Cardiac muscle cell (in vitro differentiated cells and primary cell): Measurements from ENCODE around the gene CAMK1G. TPM values are rescaled to one million over a fixed set of nuclear protein-coding genes. Genes with fewer than 3 reads are reported as not detected.

Experiments
- DNase-seq, 2 donors: peaks; one replicate each; pipeline versions ENCODE4 v3.0.0 to v3.0.0-alpha.2; 2010 to 2017; ENCODE audit warnings: low read depth in 1 of 2, low spot score in 1 of 2
- H3K27ac ChIP-seq: fragments of 200-600 bp; sonication (generic); 2 replicates; pipeline ENCODE4 v1.5.1; 2016
- H3K27me3 ChIP-seq: fragments of 200-600 bp; sonication (generic); 2 replicates; pipeline ENCODE4 v1.6.0; 2016; ENCODE audit warnings: control low read depth
- H3K36me3 ChIP-seq: fragments of 200-600 bp; sonication (generic); 2 replicates; pipeline ENCODE4 v1.5.1; 2016; ENCODE audit warnings: control low read depth
- H3K4me1 ChIP-seq: fragments of 200-600 bp; sonication (generic); 2 replicates; pipeline ENCODE4 v1.8.1; 2017; ENCODE audit warnings: low read depth, mild to moderate bottlenecking, mixed run types
- H3K4me3 ChIP-seq: fragments of 200-600 bp; sonication (generic); 2 replicates; pipeline ENCODE4 v1.5.1; 2016; ENCODE audit warnings: mild to moderate bottlenecking
- H3K9me3 ChIP-seq: fragments of 200-600 bp; sonication (generic); 2 replicates; pipeline ENCODE4 v1.5.1; 2017; ENCODE audit warnings: low read depth, mild to moderate bottlenecking, control low read depth
- polyA plus RNA-seq: library from polyadenylated mRNA; unstranded; fragments of >200 nt; fragmentation: Nextera tagmentation; extraction: Ambion mirVana; gene quantifications from 2 replicates; pipeline ENCODE4 v1.2.1, GENCODE V29; 2016
- total RNA-seq: library from RNA; depleted of rRNA; stranded (reverse); fragments of >200 nt; gene quantifications from 2 replicates; pipeline ENCODE4 v1.2.3, GENCODE V29; 2016
- TF ChIP-seq, protein P1 (sequence below): IDR thresholded peaks from 2 replicates; pipeline ENCODE4 v1.5.1; 2012; ENCODE audit warnings: low read depth, mild to moderate bottlenecking, low read length

The CAMK1G gene
- total and polyA plus RNA-seq, 2 experiments from 2014 or later = 5.0 to 8.5 TPM

DNA sequence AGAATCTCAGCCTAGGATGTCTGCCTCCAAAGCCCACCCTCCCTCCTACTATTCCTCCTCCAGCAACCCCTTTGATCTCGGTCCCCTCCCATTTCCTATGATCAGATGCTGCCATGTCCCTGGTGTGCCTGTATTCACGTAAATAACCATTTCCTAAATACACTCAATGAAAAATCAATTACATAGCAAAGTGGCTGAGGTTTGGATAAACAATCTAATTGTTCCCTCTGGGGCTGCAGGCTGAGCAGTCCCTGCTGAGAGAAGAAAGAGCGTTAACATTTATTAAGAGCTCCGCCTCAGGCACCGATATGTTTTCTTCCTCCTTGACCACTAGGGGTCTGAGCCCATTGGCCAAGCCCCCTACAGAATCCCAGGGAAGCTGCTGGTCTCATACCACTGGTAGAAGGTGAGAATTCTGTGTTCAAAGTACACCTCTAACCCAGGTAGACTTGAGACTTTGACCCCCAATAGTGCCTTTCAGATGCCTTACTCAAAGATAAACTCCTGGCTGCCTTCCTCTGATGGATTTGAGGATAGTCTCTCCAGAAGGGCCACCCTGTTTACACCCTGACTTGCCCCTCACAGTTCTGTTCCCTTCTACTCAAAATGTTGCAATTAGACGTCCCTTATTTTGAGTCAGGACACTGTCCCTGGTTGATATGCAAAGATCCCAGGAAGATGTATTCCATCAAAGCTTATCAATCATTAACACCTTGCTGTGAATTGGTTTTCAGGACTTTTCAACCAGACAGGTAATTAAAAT is 33.9 kb upstream of the CAMK1G start:
- Histone ChIP-seq H3K9me3 (no peaks in the 10 kb centered on the region), H3K4me1 (no peaks in the 10 kb centered on the region), H3K36me3 (no peaks in the 10 kb centered on the region), H3K4me3 (no peak overlapping the region), H3K27ac (no peak overlapping the region), H3K27me3 (no peaks in the 10 kb centered on the region)
- TF ChIP-seq, protein P1, sequence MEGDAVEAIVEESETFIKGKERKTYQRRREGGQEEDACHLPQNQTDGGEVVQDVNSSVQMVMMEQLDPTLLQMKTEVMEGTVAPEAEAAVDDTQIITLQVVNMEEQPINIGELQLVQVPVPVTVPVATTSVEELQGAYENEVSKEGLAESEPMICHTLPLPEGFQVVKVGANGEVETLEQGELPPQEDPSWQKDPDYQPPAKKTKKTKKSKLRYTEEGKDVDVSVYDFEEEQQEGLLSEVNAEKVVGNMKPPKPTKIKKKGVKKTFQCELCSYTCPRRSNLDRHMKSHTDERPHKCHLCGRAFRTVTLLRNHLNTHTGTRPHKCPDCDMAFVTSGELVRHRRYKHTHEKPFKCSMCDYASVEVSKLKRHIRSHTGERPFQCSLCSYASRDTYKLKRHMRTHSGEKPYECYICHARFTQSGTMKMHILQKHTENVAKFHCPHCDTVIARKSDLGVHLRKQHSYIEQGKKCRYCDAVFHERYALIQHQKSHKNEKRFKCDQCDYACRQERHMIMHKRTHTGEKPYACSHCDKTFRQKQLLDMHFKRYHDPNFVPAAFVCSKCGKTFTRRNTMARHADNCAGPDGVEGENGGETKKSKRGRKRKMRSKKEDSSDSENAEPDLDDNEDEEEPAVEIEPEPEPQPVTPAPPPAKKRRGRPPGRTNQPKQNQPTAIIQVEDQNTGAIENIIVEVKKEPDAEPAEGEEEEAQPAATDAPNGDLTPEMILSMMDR = peak; percentile 13
- no peak for DNase-seq

- no peak for DNase-seq
- TF ChIP-seq, protein P1 = no peak
- Histone ChIP-seq H3K4me3 (no peak overlapping the region), H3K9me3 (no peaks in the 10 kb centered on the region), H3K27me3 (no peaks in the 10 kb centered on the region), H3K27ac (no peak overlapping the region), H3K4me1 (no peaks in the 10 kb centered on the region), H3K36me3 (no peaks in the 10 kb centered on the region)
These were observed 33.0 kb upstream of the CAMK1G start for GRCh38 chr1:209550519-209550918.

DNA sequence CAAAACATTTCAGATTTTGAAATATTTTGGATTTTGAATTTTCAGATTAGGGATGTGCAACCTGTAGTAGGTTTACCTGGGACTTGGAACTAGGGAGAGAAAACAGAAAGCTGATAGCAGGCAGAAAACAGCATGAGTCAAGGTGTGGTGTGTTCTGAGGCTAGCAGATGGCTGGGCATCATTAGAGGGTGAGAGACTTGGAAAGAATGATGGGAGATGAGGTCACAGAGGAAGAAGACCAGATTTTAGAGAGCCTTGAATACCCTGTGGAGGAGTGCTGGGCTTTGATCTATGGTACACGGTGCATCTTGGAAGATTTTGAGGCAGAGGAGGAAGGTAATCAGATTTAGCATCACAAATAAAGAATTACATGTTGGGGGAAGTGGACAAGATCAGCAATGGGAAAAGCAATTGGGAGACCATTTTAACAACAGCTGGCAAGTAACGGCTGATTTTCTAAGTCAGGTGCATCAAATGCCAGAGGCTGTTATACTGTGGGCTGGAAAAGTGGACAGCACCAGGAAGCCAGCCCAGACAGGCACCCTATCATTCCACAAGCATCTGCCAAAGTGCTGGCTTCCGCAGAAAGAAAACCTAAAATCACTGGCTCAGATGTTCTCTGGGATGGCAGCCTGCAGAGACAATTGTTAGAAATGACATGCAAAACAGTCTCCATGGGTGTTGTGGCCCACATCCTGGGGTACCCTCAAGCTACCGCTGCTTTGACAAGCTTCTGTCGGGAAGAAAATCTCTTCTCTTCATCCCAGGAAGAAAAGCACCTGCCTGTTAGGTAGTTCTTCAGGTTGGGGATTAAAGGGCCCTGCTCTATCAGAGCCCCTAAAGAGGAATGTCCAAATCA is 30.9 kb upstream of the CAMK1G start:
- Histone ChIP-seq H3K27me3 (no peaks in the 10 kb centered on the region), H3K36me3 (no peaks in the 10 kb centered on the region), H3K9me3 (no peaks in the 10 kb centered on the region), H3K27ac (no peak overlapping the region), H3K4me1 (no peaks in the 10 kb centered on the region), H3K4me3 (no peak overlapping the region)
- no peak for DNase-seq
- TF ChIP-seq, protein P1 = no peak

- no peaks in the 10 kb centered on the region for H3K9me3 ChIP-seq
- no peaks in the 10 kb centered on the region for H3K4me1 ChIP-seq
- no peak overlapping the region for H3K4me3 ChIP-seq
- H3K27me3 ChIP-seq = no peaks in the 10 kb centered on the region
- TF ChIP-seq, protein P1 = no peak
- DNase-seq = no peak
- no peaks in the 10 kb centered on the region for H3K36me3 ChIP-seq
- H3K27ac ChIP-seq = no peak overlapping the region
These were observed 28.5 kb upstream of the CAMK1G start for GRCh38 chr1:209554761-209555611.

DNA sequence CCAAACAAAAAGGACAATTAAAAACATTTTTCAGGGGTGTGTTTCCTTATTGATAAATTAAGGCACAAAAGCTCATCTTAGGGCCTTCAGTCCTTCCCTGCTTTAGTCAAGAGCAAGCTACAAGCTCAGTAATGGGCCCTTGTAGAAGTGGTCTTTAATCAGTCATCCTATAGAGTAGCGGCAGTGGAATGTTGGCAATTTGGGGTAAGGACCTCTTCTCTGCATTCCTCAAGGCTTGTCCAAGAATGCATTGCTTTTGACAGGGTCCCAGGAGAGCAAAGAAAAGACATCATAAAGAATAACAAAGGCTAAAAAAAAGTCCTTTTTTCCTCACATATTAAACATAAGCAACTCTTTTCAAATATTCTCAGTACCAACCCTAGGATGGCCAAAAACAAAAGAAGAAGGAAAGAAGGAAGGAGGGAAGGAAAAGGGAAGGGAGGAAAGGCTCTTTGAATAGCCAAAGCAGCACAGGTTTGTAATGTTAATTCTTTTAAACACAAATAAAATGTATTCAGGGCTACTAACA is 27.3 kb upstream of the CAMK1G start:
- Histone ChIP-seq H3K9me3 (no peaks in the 10 kb centered on the region), H3K4me3 (no peak overlapping the region), H3K36me3 (no peaks in the 10 kb centered on the region), H3K27me3 (no peaks in the 10 kb centered on the region), H3K4me1 (no peaks in the 10 kb centered on the region), H3K27ac (no peak overlapping the region)
- peak in 1 of 2 donors; percentile 22 for DNase-seq
- TF ChIP-seq, protein P1 = no peak
